DND-41 (cell line): Measurements from ENCODE around the gene WWP2.

Experiments
- CTCF ChIP-seq: IDR thresholded peaks from 2 replicates; pipeline ENCODE4 v1.5.1; 2012; ENCODE audit warnings: borderline replicate concordance, low read length, moderate library complexity, mild to moderate bottlenecking; ENCODE audit not compliant: poor library complexity, severe bottlenecking; ENCODE audit errors: extremely low read depth
- EZH2 ChIP-seq: IDR thresholded peaks from 3 replicates; pipeline ENCODE4 v1.6.1; 2012; ENCODE audit warnings: borderline replicate concordance, low read depth, mild to moderate bottlenecking, moderate library complexity, low read length, inconsistent platforms; ENCODE audit not compliant: severe bottlenecking

GRCh38 chr16:69922200-69922599 is 160.1 kb downstream of the WWP2 start:
- no peak for TF ChIP-seq CTCF
- no peak for TF ChIP-seq EZH2
